Measurements from ENCODE around the gene NTRK1. TPM values are rescaled to one million over a fixed set of nuclear protein-coding genes. Genes with fewer than 3 reads are reported as not detected.

Gene NTRK1
- total RNA-seq, 1 experiment from 2014 or later = 0.89 TPM

- ATAC-seq (no peak), DNase-seq (ENCODE audit: low read depth, low spot score) (no peak)
- Histone ChIP-seq H3K27ac (ENCODE audit: low read depth, low read length) (peak overlapping the region; percentile 88), H3K9ac (ENCODE audit: low read length) (peak overlapping the region; percentile 65), H3K79me2 (ENCODE audit: insufficient read depth, low read length) (no peaks in the 10 kb centered on the region), H4K20me1 (ENCODE audit: insufficient read depth) (no peaks in the 10 kb centered on the region), H3K4me1 (ENCODE audit: control insufficient read depth in 1 of 2, insufficient read depth in 2 of 2, low read length in 2 of 2) (peaks cover 32 to 64% of the 10 kb centered on the region in 2 experiments), H3K4me3 (replicated peaks in 1 of 2; ENCODE audit: low read depth in 1 of 2, low read length in 2 of 2) (no peak overlapping the region), H3K9me2 (ENCODE audit: insufficient read depth) (no peaks in the 10 kb centered on the region), H3K27me3 (ENCODE audit: insufficient read depth, low read length) (no peaks in the 10 kb centered on the region), H3K36me3 (ENCODE audit: control insufficient read depth in 1 of 2, insufficient read depth in 2 of 2, low read length in 2 of 2) (no peaks in the 10 kb centered on the region), H2AFZ (ENCODE audit: low read depth, low read length, poor library complexity, severe bottlenecking) (no peak overlapping the region), H3K4me2 (ENCODE audit: low read length) (peak overlapping the region; percentile 83), H3K9me3 (ENCODE audit: control insufficient read depth in 1 of 2, insufficient read depth in 1 of 2, low read depth in 1 of 2, low read length in 2 of 2) (no peaks in the 10 kb centered on the region)
- intact Hi-C loops (cut with micrococcal nuclease) = no loop called here
- POLR2A ChIA-PET = no interaction called here
- RAD21 ChIA-PET (ENCODE audit: low non-redundant PET in 1 of 2, low total read pairs in 2 of 2, uncharacterized antibody in 2 of 2, unreplicated experiment in 2 of 2) = no interaction called here
- no peak for TF ChIP-seq REST (IDR thresholded peaks at IDR 0.05; ENCODE audit: low read depth)
- TF ChIP-seq CEBPB (IDR thresholded peaks at IDR 0.05; ENCODE audit: low read depth) = no peak
- no peak for TF ChIP-seq RAD21 (IDR thresholded peaks at IDR 0.05; ENCODE audit: low read depth)
- TF ChIP-seq POLR2AphosphoS5 (IDR thresholded peaks at IDR 0.05; ENCODE audit: low read depth, low read length) = no peak
- TF ChIP-seq MAX (IDR thresholded peaks at IDR 0.05) = no peak
- no peak for TF ChIP-seq EZH2 (IDR thresholded peaks at IDR 0.05)
- TF ChIP-seq POLR2A (IDR thresholded peaks at IDR 0.05; ENCODE audit: borderline replicate concordance, extremely low read depth, insufficient read depth, insufficient read length) = no peak
- no peak for TF ChIP-seq SP1 (IDR thresholded peaks at IDR 0.05; ENCODE audit: low read depth)
- no peak for TF ChIP-seq EZH2phosphoT487 (IDR thresholded peaks at IDR 0.05; ENCODE audit: borderline replicate concordance)
- TF ChIP-seq ATF3 (IDR thresholded peaks at IDR 0.05) = no peak
- no peak for TF ChIP-seq JUND (IDR thresholded peaks at IDR 0.05)
- no peak for TF ChIP-seq FOSL1 (IDR thresholded peaks at IDR 0.05; ENCODE audit: low read depth)
- TF ChIP-seq ELF1 (IDR thresholded peaks at IDR 0.05; ENCODE audit: borderline replicate concordance, low read depth) = no peak
- no peak for TF ChIP-seq SRF (IDR thresholded peaks at IDR 0.05; ENCODE audit: low read depth)
- TF ChIP-seq ZNF274 (IDR thresholded peaks at IDR 0.05; ENCODE audit: low read depth, low read length) = no peak
- TF ChIP-seq CBX3 (IDR thresholded peaks at IDR 0.05; ENCODE audit: low read depth) = no peak
- TF ChIP-seq CTCF (IDR thresholded peaks at IDR 0.05 in 2 of 3, conservative IDR thresholded peaks at IDR 0.05 in 1 of 3; ENCODE audit: borderline replicate concordance in 1 of 3, insufficient read depth in 1 of 3, low read depth in 2 of 3, low read length in 2 of 3) = no peak
- CTCF ChIA-PET = interaction anchor here (0.9 to 1.9 kb wide), 2 partner anchors 25 to 31 kb away, joined by 3 to 9 read pairs; partner anchors contain the start of gene LRRC71
- BruUV-seq (replicated peaks) = no TSS peak
Measured at GRCh38 chr1:156895455-156895812, 34.8 kb downstream of the NTRK1 start.

Data from HCT116 (cell line).